ENCODE data around the gene MFAP2.
"Not testable (repeated sequence)": the region's sequence is repeated elsewhere in the genome, so short reads cannot be mapped to it uniquely, and the experiment has no call there.

GRCh38 chr1:16952376-16952775 lies 28.0 kb downstream of the MFAP2 start:
- TF ChIP-seq CTCF, POLR2A (IDR thresholded peaks at IDR 0.05): not testable (repeated sequence)
